Activated CD4-positive, alpha-beta T cell treated with anti-CD3 and anti-CD28 coated beads, Interleukin-10, Interleukin-2, amounts not matched to agents 100 ng/mL and 50 ng/mL, durations not matched to agents 16 hours and 8 hours (primary cell): ENCODE measurements around the gene SEMA4D.
"Not testable (repeated sequence)": the region's sequence is repeated elsewhere in the genome, so short reads cannot be mapped to it uniquely, and the experiment has no call there.

Experiments
- DNase-seq: peaks from one replicate; pipeline ENCODE4 v3.0.0-alpha.2; 2020

The SEMA4D gene

DNA sequence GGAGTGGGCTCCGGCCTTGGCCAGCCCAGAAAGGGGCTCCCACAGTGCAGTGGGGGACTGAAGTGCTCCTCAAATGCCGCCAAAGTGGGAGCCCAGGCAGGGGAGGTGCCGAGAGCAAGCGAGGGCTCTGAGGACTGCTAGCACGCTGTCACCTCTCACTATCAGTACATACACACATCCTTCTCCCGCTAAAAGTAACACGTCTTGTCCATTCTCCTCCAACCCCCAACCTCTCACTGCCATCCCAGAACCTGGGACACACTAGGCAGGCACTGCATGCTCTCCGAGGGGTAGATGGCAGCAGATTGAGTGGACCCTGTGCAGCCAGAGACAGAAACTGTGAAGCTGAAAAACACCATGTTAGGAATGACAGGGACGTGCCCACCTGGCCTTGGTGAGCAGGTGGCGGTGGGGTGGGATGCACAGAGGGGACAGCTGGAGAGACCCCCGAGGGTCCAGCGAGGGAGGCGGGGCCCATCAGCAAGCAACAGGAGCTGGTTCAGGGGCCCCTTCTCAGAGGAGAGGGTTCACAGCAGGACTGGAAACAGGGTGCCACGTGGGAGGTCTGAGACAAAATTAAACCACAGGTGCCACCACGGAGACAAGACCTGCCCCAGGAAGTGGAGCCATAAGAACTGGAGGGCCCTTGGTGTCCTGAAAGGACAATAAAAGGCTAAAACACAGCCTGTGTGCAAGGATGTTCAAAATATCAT, 16.9 kb downstream of the SEMA4D start:
- DNase-seq, result peak; percentile 66

DNA sequence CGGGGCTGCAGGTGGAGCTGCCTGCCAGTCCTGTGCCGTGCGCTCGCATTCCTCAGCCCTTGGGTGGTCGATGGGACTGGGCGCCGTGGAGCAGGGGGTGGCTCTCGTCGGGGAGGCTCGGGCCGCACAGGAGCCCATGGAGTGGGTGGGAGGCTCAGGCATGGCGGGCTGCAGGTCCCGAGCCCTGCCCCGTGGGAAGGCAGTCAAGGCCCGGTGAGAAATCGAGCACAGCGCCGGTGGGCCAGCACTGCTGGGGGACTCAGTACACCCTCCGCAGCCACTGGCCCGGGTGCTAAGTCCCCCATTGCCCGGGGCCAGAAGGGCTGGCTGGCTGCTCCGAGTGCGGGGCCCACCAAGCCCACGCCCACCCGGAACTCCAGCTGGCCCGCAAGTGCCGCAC, 17.5 kb downstream of the SEMA4D start:
- not testable (repeated sequence) for DNase-seq

- peak; percentile 83 for DNase-seq
Observed at GRCh38 chr9:89479669-89480011, 18.3 kb downstream of the SEMA4D start.

DNA sequence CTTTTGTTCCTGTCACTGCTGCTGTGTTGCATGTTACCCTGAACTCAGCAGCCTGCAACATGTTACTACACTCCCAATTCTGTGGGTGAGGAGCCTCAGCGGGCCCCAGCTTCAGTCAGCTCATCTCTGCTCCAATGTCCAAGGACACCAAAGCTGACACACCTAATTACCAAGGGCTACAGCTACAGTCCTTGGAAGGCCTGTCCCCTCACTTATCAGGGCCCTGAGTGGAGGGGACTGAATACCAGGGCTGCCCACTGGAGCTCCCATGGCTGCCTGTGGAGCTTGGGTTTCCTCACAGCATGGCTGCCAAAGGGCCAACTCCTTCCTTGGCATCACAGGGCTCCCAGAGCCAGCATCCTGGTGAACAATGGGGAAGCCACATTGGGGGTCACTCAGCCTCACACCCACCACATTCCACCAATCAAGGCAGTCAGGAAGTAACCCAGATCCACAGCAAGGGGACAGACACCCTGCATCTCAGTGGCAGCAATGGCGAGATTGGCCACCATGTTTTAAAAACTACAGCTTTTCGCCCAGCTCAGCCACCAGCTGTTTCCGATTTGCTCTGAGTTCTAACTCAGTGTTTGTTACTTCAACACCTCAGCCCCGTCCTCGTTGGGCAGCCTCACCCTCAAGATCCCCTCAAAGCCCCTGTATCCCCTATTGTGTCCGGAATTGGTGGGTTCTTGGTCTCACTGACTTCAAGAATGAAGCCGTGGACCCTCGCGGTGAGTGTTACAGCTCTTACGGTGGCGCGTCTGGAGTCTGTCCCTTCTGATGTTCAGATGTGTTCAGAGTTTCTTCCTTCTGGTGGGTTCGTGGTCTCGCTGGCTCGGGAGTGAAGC, 18.9 kb downstream of the SEMA4D start:
- DNase-seq, result peak; percentile 88

DNA sequence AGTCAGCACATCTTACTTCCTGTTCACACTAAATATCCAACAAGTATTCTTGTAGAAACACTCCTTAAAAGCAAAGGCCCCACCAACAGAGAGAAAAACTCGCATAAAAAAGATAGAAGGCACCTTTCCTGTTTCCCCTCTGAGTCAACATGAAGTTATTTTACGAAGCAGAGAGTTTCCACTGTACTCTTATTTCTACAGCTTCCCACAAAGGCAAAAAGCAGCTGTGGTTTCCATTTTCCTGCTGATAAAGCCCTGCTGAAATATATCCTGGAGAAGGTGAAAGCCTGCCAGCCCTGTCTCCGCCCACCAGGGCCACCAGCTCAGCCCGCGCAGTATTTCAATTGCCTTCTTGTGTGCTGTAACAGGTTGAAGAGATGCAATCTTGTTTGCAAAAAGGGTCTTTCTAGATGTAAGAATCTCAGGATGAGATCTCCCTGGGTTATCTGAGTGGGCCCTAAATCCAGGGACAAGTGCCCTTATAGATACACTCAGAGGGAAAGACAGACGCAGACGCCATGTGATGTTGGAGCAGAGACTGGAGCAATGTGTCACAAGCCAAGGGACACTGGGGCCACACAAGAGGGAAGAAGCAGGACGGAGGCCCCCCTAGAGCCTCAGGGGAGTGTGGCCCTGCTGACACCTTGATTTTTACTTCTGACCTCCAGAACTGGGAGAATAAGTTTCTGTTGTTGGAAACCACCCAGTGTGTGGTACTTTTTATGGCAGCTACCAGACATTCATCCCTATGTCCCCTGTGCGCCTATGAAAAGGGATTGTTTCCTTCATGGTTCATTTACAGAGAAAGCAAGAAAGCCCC, 19.9 kb downstream of the SEMA4D start:
- peak; percentile 87 for DNase-seq

DNA sequence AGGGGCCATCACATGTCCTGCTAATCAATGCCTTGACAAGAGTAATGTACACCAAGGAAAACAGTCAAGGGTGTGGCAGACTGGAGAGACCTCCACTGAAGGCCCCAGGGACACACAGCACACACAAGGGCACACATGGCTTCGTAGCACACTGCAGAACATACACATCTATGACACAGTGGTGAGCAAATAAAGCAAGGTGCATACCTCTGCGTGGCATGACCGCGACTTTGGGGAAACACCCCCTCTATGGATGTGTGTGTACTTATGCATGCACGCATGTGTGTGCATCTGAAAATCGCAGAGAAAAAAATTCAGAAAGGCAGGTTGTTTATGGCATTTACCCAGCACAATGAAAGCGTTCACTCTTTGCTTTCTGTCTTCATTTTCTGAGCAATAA, 20.5 kb downstream of the SEMA4D start:
- DNase-seq, result peak; percentile 64

DNA sequence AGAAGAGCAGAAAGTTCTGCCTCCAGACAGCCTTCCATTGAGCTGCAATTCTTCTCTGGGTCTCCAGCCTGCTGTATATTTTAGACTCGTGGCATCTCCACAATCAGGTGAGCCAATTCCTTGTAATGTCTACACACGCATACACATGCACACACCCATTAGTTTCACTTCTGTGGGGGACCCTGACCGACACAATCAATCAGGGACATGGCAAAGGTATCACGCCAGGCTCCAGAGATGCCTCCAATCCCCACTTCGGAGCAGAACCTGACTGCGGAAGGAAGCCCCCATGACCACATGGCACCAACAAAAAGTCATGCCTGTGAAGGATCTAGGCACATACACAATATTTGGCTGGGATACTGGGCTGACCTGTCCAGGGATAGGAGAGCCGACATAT, 21.4 kb downstream of the SEMA4D start:
- no peak for DNase-seq

DNA sequence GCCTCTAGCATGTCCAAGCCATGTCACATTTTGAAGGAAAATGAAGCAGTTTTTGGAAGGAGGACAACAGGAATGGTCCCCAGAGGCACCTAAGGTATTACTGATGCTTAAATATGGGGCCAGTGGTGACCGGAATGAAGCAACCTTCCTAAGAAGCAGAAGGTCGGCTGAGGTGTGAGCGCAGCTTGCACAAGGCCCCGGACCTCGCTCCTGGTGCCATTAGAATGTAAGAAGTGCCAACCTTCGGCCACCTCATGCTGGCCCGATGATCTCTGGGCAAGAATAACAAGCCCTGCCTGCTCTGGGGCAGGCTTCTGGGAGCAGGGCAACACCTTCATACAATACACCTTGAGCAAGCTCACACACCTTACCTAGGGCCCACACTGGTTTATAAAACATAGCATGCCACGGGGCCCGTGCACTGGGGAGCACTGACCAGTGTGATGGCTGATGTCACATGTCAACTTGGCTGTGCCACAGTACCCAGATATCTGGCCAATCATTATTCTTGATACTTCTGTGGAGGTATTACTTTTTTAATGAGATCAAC, 21.9 kb downstream of the SEMA4D start:
- DNase-seq, result no peak

DNA sequence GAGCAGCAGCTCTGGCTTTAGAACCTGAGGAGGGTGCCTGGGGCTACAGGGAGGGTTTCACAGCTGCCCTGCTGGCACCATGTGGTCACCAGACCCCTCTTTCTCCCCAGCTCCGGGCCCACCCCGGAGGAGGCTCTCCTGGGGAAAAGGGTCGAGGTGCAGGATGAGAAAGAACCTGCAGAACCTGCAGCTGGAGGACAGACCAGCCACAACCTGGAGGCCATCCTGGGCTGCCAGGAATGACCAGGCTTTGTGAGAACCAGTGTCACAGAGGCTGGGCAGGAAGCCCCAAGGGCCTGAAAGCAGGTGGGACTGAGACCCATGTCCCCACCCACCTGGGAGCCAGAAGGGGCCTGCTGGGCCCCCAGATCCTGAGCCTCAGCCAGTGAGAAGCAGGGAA, 23.0 kb downstream of the SEMA4D start:
- DNase-seq, result no peak

DNA sequence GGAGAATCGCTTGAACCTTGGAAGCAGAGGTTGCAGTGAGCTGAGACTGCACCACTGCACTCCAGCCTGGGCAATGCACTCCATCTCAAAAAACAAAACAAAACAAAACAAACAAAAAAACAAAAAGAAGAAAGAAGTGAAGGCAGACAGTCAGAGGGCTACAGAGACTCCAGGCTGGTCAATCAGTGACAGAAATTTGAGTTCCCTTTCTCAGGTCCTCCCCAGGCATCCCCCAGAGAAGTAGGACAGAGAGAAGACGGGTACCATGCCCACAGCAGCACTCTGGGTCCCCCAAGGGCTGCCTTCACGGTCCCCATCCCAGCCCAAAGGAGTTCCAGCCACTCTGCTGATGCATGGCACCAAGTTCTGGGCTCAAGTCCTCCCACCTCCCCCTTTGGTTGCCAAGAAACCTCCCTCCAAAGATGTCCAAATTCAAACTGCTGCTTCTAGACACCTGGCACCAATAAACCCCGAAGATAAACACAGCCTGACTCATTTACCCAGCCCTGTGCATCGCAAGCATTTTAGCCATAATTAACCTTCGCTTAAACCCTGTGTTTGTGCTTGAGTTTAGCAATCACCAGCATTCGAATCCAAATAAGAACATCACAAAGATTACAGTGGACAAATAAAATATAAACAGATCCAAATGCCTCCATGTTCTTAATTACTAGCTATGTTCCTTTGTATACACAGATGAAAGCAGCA, 24.0 kb downstream of the SEMA4D start:
- no peak for DNase-seq

DNA sequence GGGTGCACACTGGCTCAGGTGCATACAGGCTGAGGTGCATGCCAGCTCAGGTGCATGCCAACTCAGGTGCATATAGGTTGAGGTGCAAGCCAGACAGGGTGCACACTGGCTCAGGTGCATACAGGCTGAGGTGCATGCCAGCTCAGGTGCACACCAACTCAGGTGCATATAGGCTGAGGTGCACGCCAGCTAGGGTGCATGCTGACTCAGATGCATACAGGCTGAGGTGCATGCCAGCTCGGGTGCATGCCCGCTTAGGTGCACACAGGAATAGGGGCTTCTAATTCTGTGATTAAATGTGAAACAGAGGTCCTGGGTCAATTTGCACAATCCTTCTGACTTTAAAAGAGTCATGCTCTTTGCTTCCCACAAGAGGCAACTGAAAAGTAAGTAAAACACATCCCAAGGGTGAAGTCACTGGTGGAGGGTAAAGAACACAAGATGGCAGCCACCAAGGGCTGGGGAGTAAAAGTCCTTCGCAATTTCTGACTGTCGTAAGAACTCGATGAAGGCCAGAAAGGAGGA, 26.1 kb downstream of the SEMA4D start:
- peak; percentile 80 for DNase-seq

DNA sequence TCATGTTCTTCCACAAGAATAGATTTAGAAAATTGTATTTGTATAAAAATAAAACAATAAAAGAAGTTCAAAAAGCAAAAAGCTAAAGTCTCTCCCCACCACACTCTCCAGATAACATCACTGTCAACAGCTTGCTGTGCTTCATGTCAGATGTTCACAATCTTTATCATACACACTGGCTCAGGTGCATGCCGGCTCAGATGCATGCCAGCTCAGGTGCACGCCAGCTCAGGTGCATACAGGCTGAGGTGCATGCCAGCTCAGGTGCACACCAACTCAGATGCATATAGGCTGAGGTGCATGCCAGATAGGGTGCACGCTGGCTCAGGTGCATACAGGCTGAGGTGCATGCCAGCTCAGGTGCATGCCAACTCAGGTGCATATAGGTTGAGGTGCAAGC, 26.5 kb downstream of the SEMA4D start:
- DNase-seq, result no peak

DNA sequence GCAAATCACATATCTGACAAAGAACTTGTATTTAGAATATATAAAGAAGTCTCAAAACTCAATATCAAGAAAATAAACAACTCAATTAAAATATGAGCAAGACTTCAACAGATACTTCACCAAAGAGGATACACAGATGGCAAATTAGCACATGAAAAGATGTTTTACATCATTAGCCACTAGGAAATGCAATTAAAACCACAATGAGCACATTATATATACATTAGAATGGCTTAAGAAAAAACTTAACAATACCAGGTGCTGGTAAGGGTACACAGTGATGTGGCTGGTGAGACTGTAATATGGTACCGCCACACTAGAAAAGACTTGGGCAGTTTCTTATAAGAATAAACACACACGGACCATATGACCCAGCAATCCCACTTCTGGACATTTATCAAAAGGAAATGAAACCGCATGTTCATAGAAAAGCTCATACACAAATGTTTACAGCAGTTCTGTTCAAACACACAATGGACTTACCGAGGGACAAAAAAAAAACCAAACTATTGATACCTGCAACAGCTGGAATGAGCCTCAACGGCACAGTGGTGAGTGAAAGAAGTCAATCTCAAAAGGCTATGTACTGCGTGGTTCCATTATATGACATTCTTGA, 27.6 kb downstream of the SEMA4D start:
- DNase-seq, result no peak

GRCh38 chr9:89469003-89469402, 28.9 kb downstream of the SEMA4D start:
- DNase-seq, result no peak

DNA sequence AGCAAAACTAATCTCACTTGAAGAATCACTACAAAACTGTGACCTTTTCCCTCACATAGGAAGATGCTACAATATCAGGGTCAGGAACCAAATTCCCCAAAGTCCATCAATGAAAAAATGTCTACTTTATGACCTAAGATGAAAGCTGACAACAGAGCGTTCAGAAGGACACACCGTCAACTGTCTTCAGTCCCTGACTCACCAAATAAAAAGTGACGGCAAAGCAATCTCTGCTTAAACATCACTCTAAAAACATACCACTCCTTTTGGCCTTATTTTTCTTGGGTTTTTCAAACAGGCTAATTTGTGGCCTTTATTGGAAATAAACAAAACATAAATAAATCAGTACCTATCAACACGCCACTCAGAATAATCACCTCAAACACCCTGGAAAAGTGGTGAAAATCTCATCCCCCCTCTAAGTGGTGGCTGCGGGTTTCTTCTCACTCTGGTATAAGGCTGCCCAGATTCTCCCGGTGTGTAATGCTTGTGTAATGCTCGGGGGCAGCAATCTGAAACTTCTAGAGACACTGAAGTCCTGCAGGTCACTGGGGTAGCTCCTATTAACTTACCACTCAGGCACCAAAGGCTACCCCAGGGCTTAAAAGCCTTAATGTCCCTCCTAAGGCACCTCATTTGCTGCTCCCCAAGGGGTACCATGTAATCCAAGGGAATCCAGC, 29.5 kb downstream of the SEMA4D start:
- no peak for DNase-seq

- no peak for DNase-seq
Observed at GRCh38 chr9:89467278-89467625, 30.7 kb downstream of the SEMA4D start.

GRCh38 chr9:89466451-89467277, 31.2 kb downstream of the SEMA4D start:
- DNase-seq, result peak; percentile 81

GRCh38 chr9:89465726-89466308, 32.1 kb downstream of the SEMA4D start:
- DNase-seq, result no peak

DNA sequence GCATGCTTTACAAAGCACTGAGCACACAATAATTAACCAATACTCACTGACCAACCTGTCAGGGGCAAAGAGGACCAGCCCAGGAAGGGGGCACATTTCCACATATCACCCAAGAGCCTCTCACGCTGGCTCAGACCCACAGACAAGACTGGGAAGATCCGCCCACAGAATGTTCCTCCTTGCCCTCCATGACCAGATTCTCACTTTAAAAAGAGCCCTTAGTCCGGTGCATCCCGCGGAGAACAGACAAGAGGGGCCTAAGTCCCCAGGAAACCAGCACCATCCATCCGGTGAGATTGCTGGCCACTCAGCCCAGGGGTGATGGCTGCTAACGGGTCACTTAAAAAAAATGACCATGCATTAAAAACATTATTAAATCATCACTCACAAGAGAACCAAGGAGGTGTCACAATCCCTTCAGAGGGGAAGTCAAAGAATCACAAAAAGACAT, 32.9 kb downstream of the SEMA4D start:
- DNase-seq, result no peak
